ENCODE results near the gene CPT1C. TPM values are rescaled to one million over a fixed set of nuclear protein-coding genes. Genes with fewer than 3 reads are reported as not detected.

The CPT1C gene
- polyA plus RNA-seq, 1 donor from 2014 or later = 204 TPM

GRCh38 chr19:49691243-49692146 lies 579 bp downstream of the CPT1C start:
- H3F3A ChIP-seq (ENCODE audit: insufficient read depth, low read length, poor library complexity, severe bottlenecking) = no peaks in the 10 kb centered on the region

DNA sequence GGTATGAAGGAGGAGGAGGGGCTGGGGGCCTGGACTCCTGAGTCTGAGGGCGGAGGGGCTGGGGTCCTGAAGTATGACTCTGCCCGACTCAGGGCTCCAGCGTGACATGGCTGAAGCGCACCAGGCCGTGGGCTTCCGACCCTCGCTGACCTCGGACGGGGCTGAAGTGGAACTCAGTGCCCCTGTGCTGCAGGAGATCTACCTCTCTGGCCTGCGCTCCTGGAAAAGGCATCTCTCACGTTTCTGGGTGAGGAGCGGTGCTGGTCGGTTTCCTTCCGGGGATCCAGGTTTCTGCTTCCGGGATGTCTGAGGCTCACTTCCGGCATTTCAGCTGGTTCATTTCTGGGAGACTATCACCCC lies 1.2 kb downstream of the CPT1C start:
- H3K9me2 ChIP-seq (ENCODE audit: insufficient read depth, low read length) = no peaks in the 10 kb centered on the region
- no peaks in the 10 kb centered on the region for H4K20me1 ChIP-seq (ENCODE audit: insufficient read depth)
- no peaks in the 10 kb centered on the region for H3F3A ChIP-seq (ENCODE audit: insufficient read depth, low read length, poor library complexity, severe bottlenecking)
- H3K36me3 ChIP-seq (ENCODE audit: insufficient read depth, low read length) = peaks cover 4% of the 10 kb centered on the region
- H3K27ac ChIP-seq (ENCODE audit: low read length) = peak overlapping the region; percentile 99
- no peaks in the 10 kb centered on the region for H3K27me3 ChIP-seq (ENCODE audit: insufficient read depth, low read depth, low read length)
- TF ChIP-seq CTCF (IDR thresholded peaks at IDR 0.05; ENCODE audit: poor library complexity, severe bottlenecking) = no peak
- TF ChIP-seq RAD21 (conservative IDR thresholded peaks at IDR 0.05) = no peak
- TF ChIP-seq EZH2 (IDR thresholded peaks at IDR 0.05; ENCODE audit: borderline replicate concordance, insufficient read depth, low read length, poor library complexity, severe bottlenecking) = no peak
- no peak for TF ChIP-seq SMC3 (conservative IDR thresholded peaks at IDR 0.05; ENCODE audit: poor library complexity)
- no peak for TF ChIP-seq EP300 (conservative IDR thresholded peaks at IDR 0.05; ENCODE audit: poor library complexity, severe bottlenecking)
- TF ChIP-seq, protein P1, sequence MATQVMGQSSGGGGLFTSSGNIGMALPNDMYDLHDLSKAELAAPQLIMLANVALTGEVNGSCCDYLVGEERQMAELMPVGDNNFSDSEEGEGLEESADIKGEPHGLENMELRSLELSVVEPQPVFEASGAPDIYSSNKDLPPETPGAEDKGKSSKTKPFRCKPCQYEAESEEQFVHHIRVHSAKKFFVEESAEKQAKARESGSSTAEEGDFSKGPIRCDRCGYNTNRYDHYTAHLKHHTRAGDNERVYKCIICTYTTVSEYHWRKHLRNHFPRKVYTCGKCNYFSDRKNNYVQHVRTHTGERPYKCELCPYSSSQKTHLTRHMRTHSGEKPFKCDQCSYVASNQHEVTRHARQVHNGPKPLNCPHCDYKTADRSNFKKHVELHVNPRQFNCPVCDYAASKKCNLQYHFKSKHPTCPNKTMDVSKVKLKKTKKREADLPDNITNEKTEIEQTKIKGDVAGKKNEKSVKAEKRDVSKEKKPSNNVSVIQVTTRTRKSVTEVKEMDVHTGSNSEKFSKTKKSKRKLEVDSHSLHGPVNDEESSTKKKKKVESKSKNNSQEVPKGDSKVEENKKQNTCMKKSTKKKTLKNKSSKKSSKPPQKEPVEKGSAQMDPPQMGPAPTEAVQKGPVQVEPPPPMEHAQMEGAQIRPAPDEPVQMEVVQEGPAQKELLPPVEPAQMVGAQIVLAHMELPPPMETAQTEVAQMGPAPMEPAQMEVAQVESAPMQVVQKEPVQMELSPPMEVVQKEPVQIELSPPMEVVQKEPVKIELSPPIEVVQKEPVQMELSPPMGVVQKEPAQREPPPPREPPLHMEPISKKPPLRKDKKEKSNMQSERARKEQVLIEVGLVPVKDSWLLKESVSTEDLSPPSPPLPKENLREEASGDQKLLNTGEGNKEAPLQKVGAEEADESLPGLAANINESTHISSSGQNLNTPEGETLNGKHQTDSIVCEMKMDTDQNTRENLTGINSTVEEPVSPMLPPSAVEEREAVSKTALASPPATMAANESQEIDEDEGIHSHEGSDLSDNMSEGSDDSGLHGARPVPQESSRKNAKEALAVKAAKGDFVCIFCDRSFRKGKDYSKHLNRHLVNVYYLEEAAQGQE (IDR thresholded peaks at IDR 0.05; ENCODE audit: borderline replicate concordance) = no peak
- no peak for TF ChIP-seq POLR2AphosphoS5 (IDR thresholded peaks at IDR 0.05)
- no peak for TF ChIP-seq MXI1 (conservative IDR thresholded peaks at IDR 0.05; ENCODE audit: poor library complexity, severe bottlenecking)
- TF ChIP-seq TAF1 (IDR thresholded peaks at IDR 0.05; ENCODE audit: low read depth) = no peak
- H3K79me2 ChIP-seq (replicated peaks; ENCODE audit: insufficient read depth, low read length) = peaks cover 21% of the 10 kb centered on the region
- no peak overlapping the region for H2AFZ ChIP-seq (ENCODE audit: low read depth, low read length)
- peak overlapping the region; percentile 65 for H3K4me2 ChIP-seq (ENCODE audit: low read length)
- H3K9ac ChIP-seq (ENCODE audit: low read length) = peak overlapping the region; percentile 98
- H3K4me3 ChIP-seq (ENCODE audit: low read length) = peak overlapping the region; percentile 71
- H3K9me3 ChIP-seq (ENCODE audit: low read length) = no peaks in the 10 kb centered on the region

More at GRCh38 chr19:49691243-49692146, 579 bp downstream of the CPT1C start:
- Histone ChIP-seq H3K4me3 (ENCODE audit: low read length) (peak overlapping the region; percentile 71), H3K9ac (ENCODE audit: low read length) (peak overlapping the region; percentile 98), H3K9me2 (ENCODE audit: insufficient read depth, low read length) (no peaks in the 10 kb centered on the region), H3K4me2 (ENCODE audit: low read length) (peak overlapping the region; percentile 65), H3K27ac (ENCODE audit: low read length) (peak overlapping the region; percentile 99), H2AFZ (ENCODE audit: low read depth, low read length) (no peak overlapping the region), H3K9me3 (ENCODE audit: low read length) (no peaks in the 10 kb centered on the region), H3K36me3 (ENCODE audit: insufficient read depth, low read length) (no peaks in the 10 kb centered on the region), H4K20me1 (ENCODE audit: insufficient read depth) (no peaks in the 10 kb centered on the region), H3K27me3 (ENCODE audit: insufficient read depth, low read depth, low read length) (no peaks in the 10 kb centered on the region), H3K79me2 (replicated peaks; ENCODE audit: insufficient read depth, low read length) (peaks cover 21% of the 10 kb centered on the region)
- TF ChIP-seq POLR2AphosphoS5 (IDR thresholded peaks at IDR 0.05) (peak; percentile 84), RAD21 (conservative IDR thresholded peaks at IDR 0.05) (peak; percentile 38), EP300 (conservative IDR thresholded peaks at IDR 0.05; ENCODE audit: poor library complexity, severe bottlenecking) (no peak), SMC3 (conservative IDR thresholded peaks at IDR 0.05; ENCODE audit: poor library complexity) (no peak), MXI1 (conservative IDR thresholded peaks at IDR 0.05; ENCODE audit: poor library complexity, severe bottlenecking) (peak; percentile 69), EZH2 (IDR thresholded peaks at IDR 0.05; ENCODE audit: borderline replicate concordance, insufficient read depth, low read length, poor library complexity, severe bottlenecking) (no peak), TAF1 (IDR thresholded peaks at IDR 0.05; ENCODE audit: low read depth) (no peak)
